Measurements from ENCODE around the gene EPAS1. TPM values are rescaled to one million over a fixed set of nuclear protein-coding genes. Genes with fewer than 3 reads are reported as not detected.
A peak's percentile ranks its signal among the peaks of the same experiment; 100 is the strongest.

EPAS1 gene
- 55.9 TPM for total RNA-seq (2021; ENCODE audit: unreplicated experiment)
- 36.4 and 50.7 TPM in 2 replicates for polyA plus RNA-seq (2012)
- Bru-seq, nascent RNA = percentile 71 among the genes with signal in this experiment
- BruChase-seq, experiment 1, labeled RNA remaining after a 6-hour chase = percentile 81 among the genes with signal in this experiment
- BruChase-seq, experiment 2, labeled RNA remaining after a 2-hour chase = percentile 60 among the genes with signal in this experiment
- long read RNA-seq, full-length matches to known transcripts = 1 of 9 reads
- long read RNA-seq, partial matches to known transcripts = 2 of 9 reads
- long read RNA-seq, other reads (novel, unspliced or antisense) = 6 of 9 reads

GRCh38 chr2:46296840-46297545 is at the start of gene EPAS1:
EPAS1 (plus strand) TSS chr2:46297407; CDS start chr2:46297912, 505 bp downstream.
- RAD21 ChIA-PET (ENCODE audit: low non-redundant PET in 1 of 2, low total read pairs in 2 of 2, uncharacterized antibody in 2 of 2, unreplicated experiment in 2 of 2) = no interaction called here
- Histone ChIP-seq H3K79me2 (ENCODE audit: insufficient read depth, low read length) (peaks cover 25% of the 10 kb centered on the region; the same call in 1 of the 2 replicates), H3K27me3 (ENCODE audit: insufficient read depth, low read length) (no peaks in the 10 kb centered on the region), H3K9ac (ENCODE audit: low read length) (peak within 1 kb of the TSS; percentile 68), H3K27ac (ENCODE audit: low read depth, low read length) (peak within 1 kb of the TSS; percentile 74), H2AFZ (ENCODE audit: low read depth, low read length, poor library complexity, severe bottlenecking) (peak within 1 kb of the TSS; percentile 76), H4K20me1 (ENCODE audit: insufficient read depth) (no peaks in the 10 kb centered on the region), H3K4me3 (replicated peaks in 1 of 2; ENCODE audit: low read depth in 1 of 2, low read length in 2 of 2) (peak within 1 kb of the TSS; percentile 75 to 91), H3K4me1 (ENCODE audit: control insufficient read depth in 1 of 2, insufficient read depth in 2 of 2, low read length in 2 of 2) (peaks cover 12 to 39% of the 10 kb centered on the region in 2 experiments; a peak in 3 of 4 replicates), H3K36me3 (ENCODE audit: control insufficient read depth in 1 of 2, insufficient read depth in 2 of 2, low read length in 2 of 2) (no peaks in the 10 kb centered on the region), H3K4me2 (ENCODE audit: low read length) (peak within 1 kb of the TSS; percentile 100), H3K9me3 (ENCODE audit: control insufficient read depth in 1 of 2, insufficient read depth in 1 of 2, low read depth in 1 of 2, low read length in 2 of 2) (no peaks in the 10 kb centered on the region), H3K9me2 (ENCODE audit: insufficient read depth) (no peaks in the 10 kb centered on the region)
- CTCF ChIA-PET = interaction anchor here (1.0 to 1.2 kb wide), 2 partner anchors 234 to 303 kb away, joined by 3 to 5 read pairs; no protein-coding TSS in a partner anchor
- ATAC-seq (peak; percentile 86), DNase-seq (ENCODE audit: low read depth, low spot score) (no peak)
- POLR2A ChIA-PET = interaction anchor here (0.7 to 1.6 kb wide), 3 partner anchors 13 to 125 kb away, joined by 3 to 7 read pairs (median 4); no protein-coding TSS in a partner anchor
- no TSS peak for BruUV-seq (replicated peaks)
- intact Hi-C loops (cut with micrococcal nuclease) = no loop called here
- TF ChIP-seq POLR2AphosphoS5 (IDR thresholded peaks at IDR 0.05; ENCODE audit: low read depth, low read length) (peak; percentile 56), SP1 (IDR thresholded peaks at IDR 0.05; ENCODE audit: low read depth) (no peak; the same call in 1 of the 2 replicates)

GRCh38 chr2:46248171-46248570 is 49.0 kb upstream of the EPAS1 start:
- BruUV-seq (replicated peaks) = no TSS peak
- H3K4me3 ChIP-seq (replicated peaks in 1 of 2; ENCODE audit: low read depth in 1 of 2, low read length in 2 of 2) = no peak overlapping the region
- POLR2A ChIA-PET = no interaction called here
- TF ChIP-seq ATF3 (IDR thresholded peaks at IDR 0.05) (no peak), REST (IDR thresholded peaks at IDR 0.05; ENCODE audit: low read depth) (no peak), ZBTB33 (IDR thresholded peaks at IDR 0.05; ENCODE audit: extremely low read depth, insufficient replicate concordance, low read length) (no peak), TCF7L2 (IDR thresholded peaks at IDR 0.05; ENCODE audit: borderline replicate concordance, extremely low read depth, insufficient read depth, insufficient read length) (no peak), POLR2AphosphoS5 (IDR thresholded peaks at IDR 0.05; ENCODE audit: low read depth, low read length) (no peak), CBX3 (IDR thresholded peaks at IDR 0.05; ENCODE audit: low read depth) (no peak), RAD21 (IDR thresholded peaks at IDR 0.05; ENCODE audit: low read depth) (no peak), MAX (IDR thresholded peaks at IDR 0.05) (no peak), POLR2A (IDR thresholded peaks at IDR 0.05; ENCODE audit: borderline replicate concordance, extremely low read depth, insufficient read depth, insufficient read length) (no peak), JUND (IDR thresholded peaks at IDR 0.05) (no peak), CEBPB (IDR thresholded peaks at IDR 0.05; ENCODE audit: low read depth) (no peak)

More at GRCh38 chr2:46248171-46248570, 49.0 kb upstream of the EPAS1 start:
- no peak overlapping the region for H3K9ac ChIP-seq (ENCODE audit: low read length)
- ATAC-seq = no peak
- H3K4me2 ChIP-seq (ENCODE audit: low read length) = no peak overlapping the region
- ChIA-PET CTCF (no interaction called here), RAD21 (ENCODE audit: low non-redundant PET in 1 of 2, low total read pairs in 2 of 2, uncharacterized antibody in 2 of 2, unreplicated experiment in 2 of 2) (no interaction called here)
- H3K4me1 ChIP-seq (ENCODE audit: control insufficient read depth in 1 of 2, insufficient read depth in 2 of 2, low read length in 2 of 2) = peaks cover 0 to 6% of the 10 kb centered on the region in 2 experiments; a peak in 1 of 4 replicates
- no peaks in the 10 kb centered on the region for H3K9me3 ChIP-seq (ENCODE audit: control insufficient read depth in 1 of 2, insufficient read depth in 1 of 2, low read depth in 1 of 2, low read length in 2 of 2)
- no peaks in the 10 kb centered on the region for H3K27me3 ChIP-seq (ENCODE audit: insufficient read depth, low read length)
- H3K9me2 ChIP-seq (ENCODE audit: insufficient read depth) = no peaks in the 10 kb centered on the region
- no peaks in the 10 kb centered on the region for H3K79me2 ChIP-seq (ENCODE audit: insufficient read depth, low read length)
- no peaks in the 10 kb centered on the region for H4K20me1 ChIP-seq (ENCODE audit: insufficient read depth)
- H3K27ac ChIP-seq (ENCODE audit: low read depth, low read length) = no peak overlapping the region
- no peaks in the 10 kb centered on the region for H3K36me3 ChIP-seq (ENCODE audit: control insufficient read depth in 1 of 2, insufficient read depth in 2 of 2, low read length in 2 of 2)
- intact Hi-C loops (cut with micrococcal nuclease) = no loop called here
- H2AFZ ChIP-seq (ENCODE audit: low read depth, low read length, poor library complexity, severe bottlenecking) = no peak overlapping the region
- DNase-seq (ENCODE audit: low read depth, low spot score) = no peak

Measured in HCT116 (cell line).